ENCODE measurements around the gene AMIGO1. TPM values are rescaled to one million over a fixed set of nuclear protein-coding genes. Genes with fewer than 3 reads are reported as not detected.

The AMIGO1 gene
- total RNA-seq, 3 donors from 2014 or later (not counting 1 experiment from before 2014, with no cell fraction given), result 5.0 to 10.7 (median 7.8) TPM

GRCh38 chr1:109543988-109544735, 34.6 kb upstream of the AMIGO1 start:
- DNase-seq (no peak), ATAC-seq (no peak)
- Mint-ChIP-seq H3K4me3 (peak overlapping the region; percentile 3), H3K4me1 (peaks cover 21 to 30% of the 10 kb centered on the region in 2 donors), H3K27me3 (ENCODE audit: low read depth in 2 of 2) (no peaks in the 10 kb centered on the region), H3K27ac (no peak overlapping the region), H3K36me3 (no peaks in the 10 kb centered on the region), H3K9me3 (no peaks in the 10 kb centered on the region)
- H3K9me3 ChIP-seq (ENCODE audit: control insufficient read depth, insufficient read depth, low read length), result no peaks in the 10 kb centered on the region
- WGBS (ENCODE audit: insufficient coverage), result 92% methylated on average over 14 of the region's 14 CpGs
- H3K27ac ChIP-seq (ENCODE audit: low read length), result no peak overlapping the region
- H3K27me3 ChIP-seq (ENCODE audit: control insufficient read depth, insufficient read depth, low read length), result no peaks in the 10 kb centered on the region
- H3K4me1 ChIP-seq (ENCODE audit: control insufficient read depth, insufficient read depth, low read length), result peaks cover 5% of the 10 kb centered on the region
- TF ChIP-seq, protein P1, sequence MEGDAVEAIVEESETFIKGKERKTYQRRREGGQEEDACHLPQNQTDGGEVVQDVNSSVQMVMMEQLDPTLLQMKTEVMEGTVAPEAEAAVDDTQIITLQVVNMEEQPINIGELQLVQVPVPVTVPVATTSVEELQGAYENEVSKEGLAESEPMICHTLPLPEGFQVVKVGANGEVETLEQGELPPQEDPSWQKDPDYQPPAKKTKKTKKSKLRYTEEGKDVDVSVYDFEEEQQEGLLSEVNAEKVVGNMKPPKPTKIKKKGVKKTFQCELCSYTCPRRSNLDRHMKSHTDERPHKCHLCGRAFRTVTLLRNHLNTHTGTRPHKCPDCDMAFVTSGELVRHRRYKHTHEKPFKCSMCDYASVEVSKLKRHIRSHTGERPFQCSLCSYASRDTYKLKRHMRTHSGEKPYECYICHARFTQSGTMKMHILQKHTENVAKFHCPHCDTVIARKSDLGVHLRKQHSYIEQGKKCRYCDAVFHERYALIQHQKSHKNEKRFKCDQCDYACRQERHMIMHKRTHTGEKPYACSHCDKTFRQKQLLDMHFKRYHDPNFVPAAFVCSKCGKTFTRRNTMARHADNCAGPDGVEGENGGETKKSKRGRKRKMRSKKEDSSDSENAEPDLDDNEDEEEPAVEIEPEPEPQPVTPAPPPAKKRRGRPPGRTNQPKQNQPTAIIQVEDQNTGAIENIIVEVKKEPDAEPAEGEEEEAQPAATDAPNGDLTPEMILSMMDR (IDR thresholded peaks at IDR 0.05), result no peak
- H3K36me3 ChIP-seq (ENCODE audit: control insufficient read depth, insufficient read depth, low read length), result no peaks in the 10 kb centered on the region
- H3K4me3 ChIP-seq (ENCODE audit: low read length), result no peak overlapping the region
- intact Hi-C loops (cut with micrococcal nuclease), result no loop called here

DNA sequence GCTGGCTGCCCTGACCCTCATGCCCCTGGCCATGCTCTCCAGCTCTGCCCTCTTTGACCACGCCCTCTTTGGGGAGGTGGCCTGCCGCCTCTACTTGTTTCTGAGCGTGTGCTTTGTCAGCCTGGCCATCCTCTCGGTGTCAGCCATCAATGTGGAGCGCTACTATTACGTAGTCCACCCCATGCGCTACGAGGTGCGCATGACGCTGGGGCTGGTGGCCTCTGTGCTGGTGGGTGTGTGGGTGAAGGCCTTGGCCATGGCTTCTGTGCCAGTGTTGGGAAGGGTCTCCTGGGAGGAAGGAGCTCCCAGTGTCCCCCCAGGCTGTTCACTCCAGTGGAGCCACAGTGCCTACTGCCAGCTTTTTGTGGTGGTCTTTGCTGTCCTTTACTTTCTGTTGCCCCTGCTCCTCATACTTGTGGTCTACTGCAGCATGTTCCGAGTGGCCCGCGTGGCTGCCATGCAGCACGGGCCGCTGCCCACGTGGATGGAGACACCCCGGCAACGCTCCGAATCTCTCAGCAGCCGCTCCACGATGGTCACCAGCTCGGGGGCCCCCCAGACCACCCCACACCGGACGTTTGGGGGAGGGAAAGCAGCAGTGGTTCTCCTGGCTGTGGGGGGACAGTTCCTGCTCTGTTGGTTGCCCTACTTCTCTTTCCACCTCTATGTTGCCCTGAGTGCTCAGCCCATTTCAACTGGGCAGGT, 33.9 kb upstream of the AMIGO1 start:
- Mint-ChIP-seq H3K9me3 (no peaks in the 10 kb centered on the region), H3K27me3 (ENCODE audit: low read depth in 2 of 2) (no peaks in the 10 kb centered on the region), H3K4me3 (no peak overlapping the region), H3K27ac (no peak overlapping the region), H3K4me1 (peaks cover 16 to 23% of the 10 kb centered on the region in 2 donors), H3K36me3 (no peaks in the 10 kb centered on the region)
- no peak for ATAC-seq
- intact Hi-C loops (cut with micrococcal nuclease), result no loop called here
- Histone ChIP-seq H3K4me3 (ENCODE audit: low read length) (no peak overlapping the region), H3K36me3 (ENCODE audit: control insufficient read depth, insufficient read depth, low read length) (no peaks in the 10 kb centered on the region), H3K27ac (ENCODE audit: low read length) (no peak overlapping the region), H3K27me3 (ENCODE audit: control insufficient read depth, insufficient read depth, low read length) (no peaks in the 10 kb centered on the region), H3K4me1 (ENCODE audit: control insufficient read depth, insufficient read depth, low read length) (peaks cover 5% of the 10 kb centered on the region), H3K9me3 (ENCODE audit: control insufficient read depth, insufficient read depth, low read length) (no peaks in the 10 kb centered on the region)
- DNase-seq, result no peak
- TF ChIP-seq, protein P1 (IDR thresholded peaks at IDR 0.05), result no peak
- WGBS (ENCODE audit: insufficient coverage), result 93% methylated on average over 24 of the region's 24 CpGs

GRCh38 chr1:109542657-109543056, 33.1 kb upstream of the AMIGO1 start:
- no peaks in the 10 kb centered on the region for H3K27me3 Mint-ChIP-seq (ENCODE audit: low read depth in 2 of 2)
- no peaks in the 10 kb centered on the region for H3K27me3 ChIP-seq (ENCODE audit: control insufficient read depth, insufficient read depth, low read length)
- H3K4me1 Mint-ChIP-seq, result peaks cover 13 to 17% of the 10 kb centered on the region in 2 donors
- DNase-seq, result no peak
- no peaks in the 10 kb centered on the region for H3K9me3 Mint-ChIP-seq
- H3K4me1 ChIP-seq (ENCODE audit: control insufficient read depth, insufficient read depth, low read length), result peaks cover 5% of the 10 kb centered on the region
- H3K27ac ChIP-seq (ENCODE audit: low read length), result no peak overlapping the region
- no peak for ATAC-seq
- H3K4me3 Mint-ChIP-seq, result no peak overlapping the region
- 91% methylated on average over 10 of the region's 10 CpGs for WGBS (ENCODE audit: insufficient coverage)
- intact Hi-C loops (cut with micrococcal nuclease), result no loop called here
- TF ChIP-seq, protein P1 (IDR thresholded peaks at IDR 0.05), result no peak
- H3K36me3 Mint-ChIP-seq, result no peaks in the 10 kb centered on the region
- H3K36me3 ChIP-seq (ENCODE audit: control insufficient read depth, insufficient read depth, low read length), result no peaks in the 10 kb centered on the region
- H3K9me3 ChIP-seq (ENCODE audit: control insufficient read depth, insufficient read depth, low read length), result no peaks in the 10 kb centered on the region
- no peak overlapping the region for H3K4me3 ChIP-seq (ENCODE audit: low read length)
- no peak overlapping the region for H3K27ac Mint-ChIP-seq
